DND-41 (cell line): ENCODE measurements around the gene OXTR.

Source experiments
- CTCF ChIP-seq: IDR thresholded peaks from 2 replicates; pipeline ENCODE4 v1.5.1; 2012; ENCODE audit warnings: borderline replicate concordance, low read length, moderate library complexity, mild to moderate bottlenecking; ENCODE audit not compliant: poor library complexity, severe bottlenecking; ENCODE audit errors: extremely low read depth
- EZH2 ChIP-seq: IDR thresholded peaks from 3 replicates; pipeline ENCODE4 v1.6.1; 2012; ENCODE audit warnings: borderline replicate concordance, low read depth, mild to moderate bottlenecking, moderate library complexity, low read length, inconsistent platforms; ENCODE audit not compliant: severe bottlenecking

GRCh38 chr3:8737823-8738222 is 31.6 kb downstream of the OXTR start:
- no peak for TF ChIP-seq CTCF
- TF ChIP-seq EZH2: no peak
